CD4-positive, CD25-positive, alpha-beta regulatory T cell (primary cell): Measurements from ENCODE around the gene MAP1A. TPM values are rescaled to one million over a fixed set of nuclear protein-coding genes. Genes with fewer than 3 reads are reported as not detected.

Source experiments
- ATAC-seq, 2 donors: fragments of 150-1000 bp; cut with Tn5 transposase; one replicate each; pipeline ENCODE4 v1.10.0; 2021; ENCODE audit warnings: low read depth in 2 of 2, moderate number of reproducible peaks in 2 of 2, moderate library complexity in 1 of 2
- DNase-seq, 3 donors: peaks; one replicate each; pipeline versions ENCODE4 v3.0.0 to v3.0.0-alpha.2; 2012 to 2022; ENCODE audit warnings: mixed read lengths in 1 of 3
- H3K27ac ChIP-seq: one replicate; pipeline ENCODE4 v1.7.0; 2013; ENCODE audit warnings: mild to moderate bottlenecking, low read length; ENCODE audit not compliant: insufficient read depth, poor library complexity, severe bottlenecking
- H3K27me3 ChIP-seq: one replicate; pipeline ENCODE4 v1.7.0; 2013; ENCODE audit warnings: low read length; ENCODE audit not compliant: control insufficient read depth, insufficient read depth
- H3K36me3 ChIP-seq: one replicate; pipeline ENCODE4 v1.7.0; 2013; ENCODE audit warnings: mild to moderate bottlenecking, low read length, moderate library complexity; ENCODE audit not compliant: control insufficient read depth, insufficient read depth
- H3K4me1 ChIP-seq: 2 replicates; pipeline ENCODE4 v1.7.0; 2013; ENCODE audit warnings: mild to moderate bottlenecking, low read length; ENCODE audit not compliant: insufficient read depth, control insufficient read depth, poor library complexity, severe bottlenecking
- H3K4me3 ChIP-seq: one replicate; pipeline ENCODE4 v1.7.0; 2013; ENCODE audit warnings: low read depth, mild to moderate bottlenecking, low read length, moderate library complexity
- H3K9me3 ChIP-seq, 2 experiments: 1 replicate in 1 of 2; 2 replicates in 1 of 2; pipeline ENCODE4 v1.7.0; 2013; ENCODE audit warnings: low read length in 2 of 2, mild to moderate bottlenecking in 1 of 2, moderate library complexity in 1 of 2; ENCODE audit not compliant: control insufficient read depth in 2 of 2
- H3K27ac Mint-ChIP-seq, 3 donors: one replicate each; pipeline ENCODE4 v1.8.0; 2020 to 2022; ENCODE audit warnings: mild to moderate bottlenecking in 3 of 3, mixed read lengths in 3 of 3, moderate library complexity in 2 of 3
- H3K27me3 Mint-ChIP-seq: one replicate; pipeline ENCODE4 v1.8.0; 2022; ENCODE audit warnings: mild to moderate bottlenecking, mixed read lengths
- H3K36me3 Mint-ChIP-seq: one replicate; pipeline ENCODE4 v1.8.0; 2020; ENCODE audit warnings: mixed read lengths
- H3K4me1 Mint-ChIP-seq, 4 donors: one replicate each; pipeline ENCODE4 v1.8.0; 2020 to 2022; ENCODE audit warnings: mixed read lengths in 4 of 4, mild to moderate bottlenecking in 1 of 4
- H3K4me3 Mint-ChIP-seq, 4 donors: one replicate each; pipeline ENCODE4 v1.8.0; 2020 to 2022; ENCODE audit warnings: mild to moderate bottlenecking in 4 of 4, mixed read lengths in 4 of 4, moderate library complexity in 3 of 4
- H3K9me3 Mint-ChIP-seq, 7 donors: one replicate each; pipeline ENCODE4 v1.8.0; 2020 to 2022; ENCODE audit warnings: mixed read lengths in 7 of 7, mild to moderate bottlenecking in 3 of 7, moderate library complexity in 2 of 7
- polyA plus RNA-seq, 4 donors: library from polyadenylated mRNA; unstranded; fragments of 300-500 nt; fragmentation: Illumina TruSeq; gene quantifications; one replicate each; pipeline ENCODE4 v1.2.3, GENCODE V29; 2021
- total RNA-seq: library from RNA; stranded (reverse); gene quantifications from one replicate; pipeline ENCODE4 v1.2.3, GENCODE V29; 2022

The MAP1A gene
- total and polyA plus RNA-seq, 5 donors from 2014 or later = 0.01 to 1.7 (median 0.10) TPM; not detected in 1

GRCh38 chr15:43514241-43515057 lies 3.0 kb upstream of the MAP1A start:
- H3K36me3 ChIP-seq = no peaks in the 10 kb centered on the region
- Mint-ChIP-seq H3K4me3 (peak overlapping the region in 1 of 4 donors; percentile 22), H3K36me3 (no peaks in the 10 kb centered on the region), H3K9me3 (peaks cover 0 to 2% (median 0%) of the 10 kb centered on the region in 7 donors), H3K27me3 (peaks cover 36% of the 10 kb centered on the region), H3K4me1 (peaks cover 0 to 52% (median 28%) of the 10 kb centered on the region in 4 donors), H3K27ac (no peak overlapping the region)
- ATAC-seq (no peak), DNase-seq (peak in 2 of 3 donors; percentile 32 to 81)
- no peak overlapping the region for H3K27ac ChIP-seq
- H3K4me3 ChIP-seq = no peak overlapping the region
- H3K9me3 ChIP-seq = no peaks in the 10 kb centered on the region
- H3K27me3 ChIP-seq = peaks cover 7% of the 10 kb centered on the region
- peaks cover 25% of the 10 kb centered on the region for H3K4me1 ChIP-seq

- no peak overlapping the region for H3K27ac ChIP-seq
- Mint-ChIP-seq H3K27me3 (peaks cover 39% of the 10 kb centered on the region), H3K4me3 (no peak overlapping the region), H3K27ac (no peak overlapping the region), H3K9me3 (peaks cover 0 to 2% (median 0%) of the 10 kb centered on the region in 7 donors), H3K4me1 (peaks cover 0 to 41% (median 20%) of the 10 kb centered on the region in 4 donors), H3K36me3 (no peaks in the 10 kb centered on the region)
- no peaks in the 10 kb centered on the region for H3K36me3 ChIP-seq
- peaks cover 7% of the 10 kb centered on the region for H3K27me3 ChIP-seq
- no peak overlapping the region for H3K4me3 ChIP-seq
- no peak for ATAC-seq
- DNase-seq = no peak
- H3K4me1 ChIP-seq = peaks cover 15% of the 10 kb centered on the region
- H3K9me3 ChIP-seq = no peaks in the 10 kb centered on the region
These were observed 1.7 kb upstream of the MAP1A start for GRCh38 chr15:43515741-43516140.

- H3K4me3 ChIP-seq = no peak overlapping the region
- H3K36me3 Mint-ChIP-seq = no peaks in the 10 kb centered on the region
- H3K27ac ChIP-seq = no peak overlapping the region
- H3K27ac Mint-ChIP-seq = peak overlapping the region in 1 of 3 donors; percentile 92
- no peaks in the 10 kb centered on the region for H3K36me3 ChIP-seq
- H3K9me3 Mint-ChIP-seq = peaks cover 0 to 2% (median 0%) of the 10 kb centered on the region in 7 donors
- no peaks in the 10 kb centered on the region for H3K9me3 ChIP-seq
- DNase-seq (no peak), ATAC-seq (no peak)
- H3K4me1 ChIP-seq = peaks cover 12% of the 10 kb centered on the region
- H3K4me1 Mint-ChIP-seq = peaks cover 0 to 38% (median 18%) of the 10 kb centered on the region in 4 donors
- H3K27me3 Mint-ChIP-seq = peaks cover 36% of the 10 kb centered on the region
- H3K27me3 ChIP-seq = peaks cover 7% of the 10 kb centered on the region
- no peak overlapping the region for H3K4me3 Mint-ChIP-seq
These were observed 1.2 kb upstream of the MAP1A start for GRCh38 chr15:43516185-43516584.

- Mint-ChIP-seq H3K4me1 (peaks cover 0 to 31% (median 14%) of the 10 kb centered on the region in 4 donors), H3K9me3 (peaks cover 0 to 2% (median 0%) of the 10 kb centered on the region in 7 donors), H3K27me3 (peaks cover 33% of the 10 kb centered on the region), H3K4me3 (no peak overlapping the region), H3K36me3 (no peaks in the 10 kb centered on the region), H3K27ac (no peak overlapping the region)
- Histone ChIP-seq H3K27me3 (peaks cover 7% of the 10 kb centered on the region), H3K27ac (no peak overlapping the region), H3K9me3 (no peaks in the 10 kb centered on the region), H3K4me3 (no peak overlapping the region), H3K36me3 (no peaks in the 10 kb centered on the region), H3K4me1 (peaks cover 6% of the 10 kb centered on the region)
- DNase-seq = no peak
- no peak for ATAC-seq
These were observed 531 bp upstream of the MAP1A start for GRCh38 chr15:43516801-43517353.

GRCh38 chr15:43518197-43518761 lies 871 bp downstream of the MAP1A start:
- no peak overlapping the region for H3K4me3 ChIP-seq

GRCh38 chr15:43519196-43519595 lies 1.8 kb downstream of the MAP1A start:
- DNase-seq = no peak

More at GRCh38 chr15:43518197-43518761, 871 bp downstream of the MAP1A start:
- H3K27ac Mint-ChIP-seq = peak overlapping the region in 1 of 3 donors; percentile 51
- DNase-seq (peak in 1 of 3 donors; percentile 42), ATAC-seq (no peak)
- peaks cover 0 to 2% (median 0%) of the 10 kb centered on the region in 7 donors for H3K9me3 Mint-ChIP-seq
- Histone ChIP-seq H3K36me3 (no peaks in the 10 kb centered on the region), H3K4me1 (peaks cover 6% of the 10 kb centered on the region), H3K27me3 (peaks cover 7% of the 10 kb centered on the region), H3K27ac (no peak overlapping the region), H3K9me3 (no peaks in the 10 kb centered on the region)
- H3K4me3 Mint-ChIP-seq = no peak overlapping the region
- H3K4me1 Mint-ChIP-seq = peaks cover 3 to 30% (median 12%) of the 10 kb centered on the region in 4 donors
- H3K36me3 Mint-ChIP-seq = no peaks in the 10 kb centered on the region
- peaks cover 29% of the 10 kb centered on the region for H3K27me3 Mint-ChIP-seq

GRCh38 chr15:43520138-43520537 lies 2.7 kb downstream of the MAP1A start:
- peaks cover 0 to 2% (median 0%) of the 10 kb centered on the region in 7 donors for H3K9me3 Mint-ChIP-seq
- H3K27ac Mint-ChIP-seq = no peak overlapping the region
- no peak for DNase-seq
- peaks cover 7% of the 10 kb centered on the region for H3K27me3 ChIP-seq
- no peaks in the 10 kb centered on the region for H3K9me3 ChIP-seq
- no peak overlapping the region for H3K4me3 ChIP-seq
- no peaks in the 10 kb centered on the region for H3K36me3 Mint-ChIP-seq
- H3K36me3 ChIP-seq = no peaks in the 10 kb centered on the region
- H3K27ac ChIP-seq = no peak overlapping the region
- H3K4me1 Mint-ChIP-seq = peaks cover 4 to 22% (median 6%) of the 10 kb centered on the region in 4 donors
- no peak overlapping the region for H3K4me3 Mint-ChIP-seq
- no peak for ATAC-seq
- no peaks in the 10 kb centered on the region for H3K4me1 ChIP-seq
- H3K27me3 Mint-ChIP-seq = peaks cover 29% of the 10 kb centered on the region

More at GRCh38 chr15:43519196-43519595, 1.8 kb downstream of the MAP1A start:
- H3K4me3 Mint-ChIP-seq = peak overlapping the region in 1 of 4 donors; percentile 30
- ATAC-seq = no peak
- peaks cover 3% of the 10 kb centered on the region for H3K4me1 ChIP-seq
- H3K27me3 ChIP-seq = peaks cover 7% of the 10 kb centered on the region
- no peak overlapping the region for H3K27ac Mint-ChIP-seq
- H3K9me3 Mint-ChIP-seq = peaks cover 0 to 2% (median 0%) of the 10 kb centered on the region in 7 donors
- H3K36me3 ChIP-seq = no peaks in the 10 kb centered on the region
- H3K36me3 Mint-ChIP-seq = no peaks in the 10 kb centered on the region
- H3K27ac ChIP-seq = no peak overlapping the region
- peaks cover 5 to 24% (median 8%) of the 10 kb centered on the region in 4 donors for H3K4me1 Mint-ChIP-seq
- H3K27me3 Mint-ChIP-seq = peaks cover 29% of the 10 kb centered on the region
- H3K4me3 ChIP-seq = no peak overlapping the region
- H3K9me3 ChIP-seq = no peaks in the 10 kb centered on the region
